Measurements from ENCODE around the gene ADARB1.

DNA sequence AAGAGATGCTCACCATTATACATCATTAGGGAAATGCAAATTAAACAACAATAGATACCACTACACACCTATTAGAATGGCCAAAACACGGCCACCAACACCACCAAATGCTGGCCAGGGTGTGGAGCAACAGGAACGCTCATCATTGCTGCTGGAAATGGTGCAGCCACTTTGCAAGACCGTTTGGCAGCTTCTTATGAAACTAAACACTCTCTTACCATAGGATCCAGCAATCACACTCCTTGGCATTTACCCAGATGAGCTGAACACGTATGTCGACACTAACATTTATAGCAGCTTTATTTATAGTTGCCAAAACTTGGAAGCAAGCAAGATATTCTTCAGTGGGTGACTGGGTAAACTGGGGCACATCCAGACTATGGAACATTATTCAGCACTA is 28.9 kb upstream of the ADARB1 start:
- TF ChIP-seq, protein P1, sequence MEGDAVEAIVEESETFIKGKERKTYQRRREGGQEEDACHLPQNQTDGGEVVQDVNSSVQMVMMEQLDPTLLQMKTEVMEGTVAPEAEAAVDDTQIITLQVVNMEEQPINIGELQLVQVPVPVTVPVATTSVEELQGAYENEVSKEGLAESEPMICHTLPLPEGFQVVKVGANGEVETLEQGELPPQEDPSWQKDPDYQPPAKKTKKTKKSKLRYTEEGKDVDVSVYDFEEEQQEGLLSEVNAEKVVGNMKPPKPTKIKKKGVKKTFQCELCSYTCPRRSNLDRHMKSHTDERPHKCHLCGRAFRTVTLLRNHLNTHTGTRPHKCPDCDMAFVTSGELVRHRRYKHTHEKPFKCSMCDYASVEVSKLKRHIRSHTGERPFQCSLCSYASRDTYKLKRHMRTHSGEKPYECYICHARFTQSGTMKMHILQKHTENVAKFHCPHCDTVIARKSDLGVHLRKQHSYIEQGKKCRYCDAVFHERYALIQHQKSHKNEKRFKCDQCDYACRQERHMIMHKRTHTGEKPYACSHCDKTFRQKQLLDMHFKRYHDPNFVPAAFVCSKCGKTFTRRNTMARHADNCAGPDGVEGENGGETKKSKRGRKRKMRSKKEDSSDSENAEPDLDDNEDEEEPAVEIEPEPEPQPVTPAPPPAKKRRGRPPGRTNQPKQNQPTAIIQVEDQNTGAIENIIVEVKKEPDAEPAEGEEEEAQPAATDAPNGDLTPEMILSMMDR (IDR thresholded peaks at IDR 0.05), result no peak
- TF ChIP-seq POLR2A (IDR thresholded peaks at IDR 0.05), result no peak
